ENCODE data around the gene C2CD3. TPM values are rescaled to one million over a fixed set of nuclear protein-coding genes. Genes with fewer than 3 reads are reported as not detected.

C2CD3 gene
- total and polyA plus RNA-seq, 2 of the 4 experiments (the other 2 are of a cell fraction), result 11.1 to 19.2 TPM

DNA sequence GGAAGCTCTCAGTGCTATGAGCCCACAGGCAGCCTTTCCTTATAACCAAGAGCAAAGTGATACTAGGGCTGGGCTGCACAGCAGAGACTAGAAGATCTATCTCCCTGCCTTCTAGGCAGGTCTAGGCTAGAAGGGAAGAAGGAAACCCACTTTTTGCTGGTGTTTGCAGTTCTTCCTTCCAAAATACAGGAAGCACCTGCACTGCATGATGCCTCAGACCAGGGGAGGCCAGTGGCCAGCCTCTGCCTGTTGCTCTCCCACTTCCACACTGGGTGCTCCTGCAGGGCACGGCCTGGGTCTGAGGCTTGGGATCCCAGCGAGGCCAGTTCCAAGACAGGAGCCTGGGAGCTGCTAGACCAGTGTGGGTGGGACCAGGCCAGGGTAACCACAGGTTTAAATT, 155.9 kb downstream of the C2CD3 start:
- POLR2A ChIA-PET (ENCODE audit: unreplicated experiment), result no interaction called here
- BruUV-seq (replicated peaks), result no TSS peak
- H2BK5ac ChIP-seq (ENCODE audit: low read depth, low read length, poor library complexity, severe bottlenecking), result no peak overlapping the region

More for the DNA sequence above, 155.9 kb downstream of the C2CD3 start:
- Histone ChIP-seq H3K79me1 (ENCODE audit: low read depth in 1 of 2, low read length in 2 of 2) (peaks cover 0 to 12% of the 10 kb centered on the region in 2 experiments; a peak in 2 of 4 replicates), H3K9ac (ENCODE audit: low read depth, low read length) (no peak overlapping the region), H3K4ac (ENCODE audit: low read depth, low read length) (no peak overlapping the region), H3K9me1 (ENCODE audit: insufficient read depth, low read length) (peaks cover 16% of the 10 kb centered on the region), H3K4me1 (ENCODE audit: control insufficient read depth, insufficient read depth, low read length) (peaks cover 15% of the 10 kb centered on the region), H3K18ac (ENCODE audit: low read depth, low read length) (no peak overlapping the region), H3K36me3 (ENCODE audit: control insufficient read depth, insufficient read depth, low read length) (peaks cover 8% of the 10 kb centered on the region; the same call in 1 of the 2 replicates), H2BK15ac (ENCODE audit: low read depth, low read length) (no peak overlapping the region), H3K56ac (ENCODE audit: extremely low read depth, insufficient read depth, low read length) (no peak overlapping the region), H4K8ac (ENCODE audit: low read depth in 2 of 2, low read length in 2 of 2) (no peak overlapping the region), H2BK120ac (ENCODE audit: low read depth, low read length) (no peak overlapping the region), H3K9me3 (ENCODE audit: control insufficient read depth, insufficient read depth, low read length) (no peaks in the 10 kb centered on the region), H3K4me2 (ENCODE audit: low read depth, low read length) (no peak overlapping the region), H2AK5ac (ENCODE audit: low read depth, low read length) (no peak overlapping the region), H4K91ac (ENCODE audit: insufficient read depth, low read depth, low read length) (no peak overlapping the region), H3K27ac (ENCODE audit: insufficient read depth, low read length) (no peak overlapping the region), H2AFZ (replicated peaks; ENCODE audit: low read length, poor library complexity) (no peak overlapping the region), H3K23ac (ENCODE audit: low read depth, low read length) (no peak overlapping the region), H4K20me1 (ENCODE audit: insufficient read depth, low read length) (peaks cover 3% of the 10 kb centered on the region; the same call in 1 of the 2 replicates), H3K27me3 (ENCODE audit: control insufficient read depth, insufficient read depth, low read length) (no peaks in the 10 kb centered on the region), H2AK9ac (replicated peaks; ENCODE audit: low read depth, low read length, poor library complexity) (no peak overlapping the region), H4K5ac (ENCODE audit: low read depth, low read length) (no peak overlapping the region), H3K4me3 (ENCODE audit: insufficient read depth, low read depth, low read length) (no peak overlapping the region), H2BK20ac (ENCODE audit: low read depth, low read length) (no peak overlapping the region), H3K14ac (replicated peaks; ENCODE audit: low read depth, low read length) (no peak overlapping the region)
- CTCF ChIA-PET, result no interaction called here
- intact Hi-C loops (cut with micrococcal nuclease) (no loop called here), in situ Hi-C loops (cut with MboI; ENCODE audit: low sequenced_read_pairs) (no loop called here), dilution Hi-C loops (cut with HindIII; ENCODE audit: low sequenced_read_pairs, unreplicated experiment) (no loop called here)
- no CpG with 5 or more reads among the region's 2 CpGs for WGBS, 2 experiments (ENCODE audit: extremely low coverage in 2 of 2, insufficient read length in 1 of 2)
- TF ChIP-seq CHD1 (IDR thresholded peaks at IDR 0.05; ENCODE audit: low read depth, low read length) (no peak), MXI1 (IDR thresholded peaks at IDR 0.05; ENCODE audit: borderline replicate concordance, low read depth, low read length) (no peak), POLR2A (IDR thresholded peaks at IDR 0.05; ENCODE audit: low read depth, low read length) (no peak), CEBPB (IDR thresholded peaks at IDR 0.05; ENCODE audit: low read depth, low read length) (no peak), RFX5 (IDR thresholded peaks at IDR 0.05; ENCODE audit: low read depth, low read length) (no peak), FOS (IDR thresholded peaks at IDR 0.05; ENCODE audit: low read depth, low read length) (no peak), MAFK (IDR thresholded peaks at IDR 0.05; ENCODE audit: low read depth, low read length) (no peak), MAZ (IDR thresholded peaks at IDR 0.05; ENCODE audit: borderline replicate concordance, low read depth, low read length) (no peak), BHLHE40 (IDR thresholded peaks at IDR 0.05; ENCODE audit: low read depth, low read length) (no peak)
- TF ChIP-seq, protein P1, sequence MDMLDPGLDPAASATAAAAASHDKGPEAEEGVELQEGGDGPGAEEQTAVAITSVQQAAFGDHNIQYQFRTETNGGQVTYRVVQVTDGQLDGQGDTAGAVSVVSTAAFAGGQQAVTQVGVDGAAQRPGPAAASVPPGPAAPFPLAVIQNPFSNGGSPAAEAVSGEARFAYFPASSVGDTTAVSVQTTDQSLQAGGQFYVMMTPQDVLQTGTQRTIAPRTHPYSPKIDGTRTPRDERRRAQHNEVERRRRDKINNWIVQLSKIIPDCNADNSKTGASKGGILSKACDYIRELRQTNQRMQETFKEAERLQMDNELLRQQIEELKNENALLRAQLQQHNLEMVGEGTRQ (IDR thresholded peaks at IDR 0.05; ENCODE audit: low read depth, low read length), result no peak
- ATAC-seq (ENCODE audit: low read depth) (no peak), DNase-seq (no peak)
